Non-pigmented ciliary epithelial cell (primary cell): Measurements from ENCODE around the gene SSH3.
"Not testable (repeated sequence)": the region's sequence is repeated elsewhere in the genome, so short reads cannot be mapped to it uniquely, and the experiment has no call there.

Source experiments
- DNase-seq: peaks from one replicate; pipeline ENCODE4 v3.0.0-alpha.2; 2010; ENCODE audit warnings: low read depth

The SSH3 gene, protein sequence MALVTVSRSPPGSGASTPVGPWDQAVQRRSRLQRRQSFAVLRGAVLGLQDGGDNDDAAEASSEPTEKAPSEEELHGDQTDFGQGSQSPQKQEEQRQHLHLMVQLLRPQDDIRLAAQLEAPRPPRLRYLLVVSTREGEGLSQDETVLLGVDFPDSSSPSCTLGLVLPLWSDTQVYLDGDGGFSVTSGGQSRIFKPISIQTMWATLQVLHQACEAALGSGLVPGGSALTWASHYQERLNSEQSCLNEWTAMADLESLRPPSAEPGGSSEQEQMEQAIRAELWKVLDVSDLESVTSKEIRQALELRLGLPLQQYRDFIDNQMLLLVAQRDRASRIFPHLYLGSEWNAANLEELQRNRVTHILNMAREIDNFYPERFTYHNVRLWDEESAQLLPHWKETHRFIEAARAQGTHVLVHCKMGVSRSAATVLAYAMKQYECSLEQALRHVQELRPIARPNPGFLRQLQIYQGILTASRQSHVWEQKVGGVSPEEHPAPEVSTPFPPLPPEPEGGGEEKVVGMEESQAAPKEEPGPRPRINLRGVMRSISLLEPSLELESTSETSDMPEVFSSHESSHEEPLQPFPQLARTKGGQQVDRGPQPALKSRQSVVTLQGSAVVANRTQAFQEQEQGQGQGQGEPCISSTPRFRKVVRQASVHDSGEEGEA

GRCh38 chr11:67303132-67303834, at the start of gene SSH3:
TSS of gene SSH3 (plus strand) at chr11:67303530. CDS start at chr11:67303626, 96 bp downstream.
- DNase-seq = no peak

GRCh38 chr11:67253872-67254624, 49.3 kb upstream of the SSH3 start:
- no peak for DNase-seq

DNA sequence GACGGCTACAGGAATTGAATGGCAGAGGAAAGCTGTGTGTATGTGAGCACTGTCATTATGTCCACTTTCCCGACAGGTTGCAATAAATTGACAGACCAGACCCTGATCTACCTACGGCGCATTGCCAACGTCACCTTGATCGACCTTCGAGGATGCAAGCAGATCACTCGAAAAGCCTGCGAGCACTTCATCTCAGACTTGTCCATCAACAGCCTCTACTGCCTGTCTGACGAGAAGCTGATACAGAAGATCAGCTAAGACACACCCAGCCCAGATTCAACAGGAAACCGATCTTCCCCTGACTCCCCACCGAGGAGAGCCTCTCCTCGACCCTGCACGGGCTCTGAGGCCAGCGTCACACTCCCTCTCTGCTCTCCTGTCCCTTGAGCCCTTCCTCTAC, 48.5 kb upstream of the SSH3 start:
- no peak for DNase-seq

- no peak for DNase-seq
Measured at GRCh38 chr11:67255353-67255752, 48.0 kb upstream of the SSH3 start.

DNA sequence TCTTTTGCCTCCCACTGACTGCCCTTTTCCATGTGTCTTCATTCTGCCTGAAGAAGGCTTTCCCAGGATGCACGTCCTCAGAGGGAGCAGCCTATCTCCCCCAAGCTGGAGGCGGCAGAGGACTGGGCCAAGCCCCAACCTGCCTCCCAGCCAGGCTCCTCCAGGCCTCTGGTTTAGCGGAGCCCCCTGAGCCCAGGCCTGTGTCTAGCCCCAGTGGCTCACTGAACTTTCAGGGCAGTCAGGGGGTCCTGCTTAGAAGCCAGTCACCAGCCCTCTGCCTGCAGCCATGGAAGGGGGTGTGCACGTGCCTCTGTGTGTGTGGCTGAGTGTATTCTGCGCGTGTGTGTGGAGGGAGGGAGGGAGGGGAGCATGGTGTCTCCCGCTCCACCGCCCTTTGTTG, 47.5 kb upstream of the SSH3 start:
- DNase-seq = no peak

DNA sequence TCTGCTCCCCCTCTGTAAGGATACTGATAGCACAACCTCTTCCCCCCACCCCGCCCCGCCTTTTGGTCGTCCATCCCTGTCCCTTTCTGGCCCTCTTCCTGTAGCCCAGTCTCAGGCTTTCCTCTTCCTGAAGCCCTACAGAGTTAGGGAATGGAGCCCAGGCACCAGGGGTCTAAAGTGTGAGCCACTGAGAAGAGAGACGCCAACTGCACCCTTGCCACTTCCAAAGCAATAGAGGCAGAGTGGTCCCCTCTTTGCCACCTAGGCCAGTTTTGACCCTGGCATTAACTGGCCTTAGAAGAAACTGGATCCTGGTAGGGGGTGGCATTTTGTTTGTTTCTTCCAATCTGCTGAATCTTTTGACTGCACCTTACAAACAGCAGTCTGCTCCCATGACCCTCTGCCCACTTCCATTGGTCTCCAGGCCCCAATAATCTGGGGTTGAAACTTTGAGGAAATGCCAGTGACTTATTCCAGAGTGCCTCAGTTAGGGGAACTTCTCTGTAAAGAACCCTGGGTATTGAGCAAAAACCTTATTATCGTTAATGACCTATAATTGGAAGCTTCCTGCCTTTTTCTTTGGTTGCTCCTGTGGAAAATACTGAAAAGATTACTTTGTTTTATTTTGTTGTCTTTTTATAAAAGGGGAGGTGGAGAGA, 46.7 kb upstream of the SSH3 start:
- no peak for DNase-seq

- no peak for DNase-seq
Measured at GRCh38 chr11:67260406-67260805, 42.9 kb upstream of the SSH3 start.

DNA sequence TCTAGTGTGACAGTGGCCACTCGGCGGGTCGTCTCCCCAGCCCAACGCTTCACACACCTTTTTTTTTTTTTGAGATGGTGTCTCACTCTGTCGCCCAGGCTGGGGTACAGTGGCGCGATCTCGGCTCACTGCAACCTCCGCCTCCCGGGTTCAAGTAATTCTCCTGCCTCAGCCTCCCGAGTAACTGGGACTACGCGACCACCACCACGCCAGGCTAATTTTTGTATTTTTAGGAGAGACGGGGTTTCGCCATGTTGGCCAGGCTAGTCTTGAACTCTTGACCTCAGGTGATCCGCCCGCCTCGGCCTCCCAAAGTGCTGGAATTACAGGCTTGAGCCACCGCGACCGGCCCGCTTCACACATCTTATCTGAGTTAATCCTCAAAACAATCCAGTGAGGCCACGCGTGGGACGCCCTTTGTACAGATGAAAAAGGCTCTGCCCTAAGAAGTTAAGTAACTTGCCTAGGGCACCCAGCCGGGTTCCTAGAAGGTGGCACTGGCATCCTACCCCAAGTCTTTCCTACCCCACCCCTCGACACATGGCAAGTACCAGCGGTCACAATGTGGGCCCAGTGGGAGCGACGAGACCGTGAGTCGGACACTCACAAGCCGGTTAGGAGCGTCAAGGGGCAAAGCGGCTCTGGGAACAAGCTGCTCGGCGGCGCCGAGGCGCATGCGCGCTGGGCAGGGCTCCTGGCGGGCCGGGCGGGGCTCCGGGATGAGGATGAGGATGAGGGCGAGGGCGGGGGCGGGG, 42.3 kb upstream of the SSH3 start:
- not testable (repeated sequence) for DNase-seq

- no peak for DNase-seq
Measured at GRCh38 chr11:67261640-67261945, 41.7 kb upstream of the SSH3 start.

GRCh38 chr11:67261946-67262681, 41.2 kb upstream of the SSH3 start:
- no peak for DNase-seq

DNA sequence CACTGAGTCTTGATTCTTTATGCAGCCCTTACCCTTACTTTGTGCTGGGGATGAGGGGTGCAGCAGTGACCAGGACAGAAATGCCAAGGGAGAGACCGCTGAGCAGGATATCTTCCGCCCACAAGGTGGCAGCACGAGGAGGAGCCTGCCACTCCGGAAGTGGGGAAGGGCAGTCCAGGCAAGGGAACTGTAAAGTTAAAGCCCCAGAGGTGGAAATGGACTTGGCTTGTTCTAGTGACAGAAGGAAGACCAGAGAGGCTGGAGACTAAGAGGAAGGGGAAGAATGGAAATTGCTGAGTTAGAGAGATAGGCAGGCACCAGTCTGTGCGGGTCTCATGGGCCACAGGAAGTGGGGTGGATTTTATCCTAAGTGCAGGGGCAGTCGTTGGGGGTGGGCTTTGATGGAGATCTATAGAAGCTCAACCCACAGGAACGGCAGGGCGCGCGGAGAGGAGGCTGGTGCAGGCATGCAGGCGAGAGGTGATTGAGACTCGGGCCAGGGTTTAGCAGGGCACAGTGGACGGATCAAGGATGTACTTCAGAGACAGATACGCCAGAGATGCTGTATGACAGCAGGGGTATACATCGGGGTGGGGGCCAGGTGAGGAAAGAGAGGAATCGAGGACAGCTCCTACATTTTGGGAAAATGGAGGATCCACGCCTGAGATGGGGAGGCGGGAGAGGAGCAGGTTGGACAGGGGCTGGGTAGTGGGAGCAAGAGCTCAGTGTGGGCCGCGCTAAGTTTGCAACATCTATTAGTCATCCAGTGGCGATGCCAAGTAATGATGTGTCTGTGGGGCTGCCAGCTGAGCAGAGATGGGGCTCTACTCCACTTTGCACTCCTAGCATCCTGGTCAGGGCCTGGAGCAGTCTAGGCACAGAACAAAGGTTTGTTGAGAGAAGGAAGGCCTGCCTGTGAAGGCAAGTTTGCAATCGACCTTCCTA, 40.3 kb upstream of the SSH3 start:
- no peak for DNase-seq

- no peak for DNase-seq
Measured at GRCh38 chr11:67264260-67264659, 39.1 kb upstream of the SSH3 start.

GRCh38 chr11:67264877-67265632, 38.3 kb upstream of the SSH3 start:
- DNase-seq = no peak

DNA sequence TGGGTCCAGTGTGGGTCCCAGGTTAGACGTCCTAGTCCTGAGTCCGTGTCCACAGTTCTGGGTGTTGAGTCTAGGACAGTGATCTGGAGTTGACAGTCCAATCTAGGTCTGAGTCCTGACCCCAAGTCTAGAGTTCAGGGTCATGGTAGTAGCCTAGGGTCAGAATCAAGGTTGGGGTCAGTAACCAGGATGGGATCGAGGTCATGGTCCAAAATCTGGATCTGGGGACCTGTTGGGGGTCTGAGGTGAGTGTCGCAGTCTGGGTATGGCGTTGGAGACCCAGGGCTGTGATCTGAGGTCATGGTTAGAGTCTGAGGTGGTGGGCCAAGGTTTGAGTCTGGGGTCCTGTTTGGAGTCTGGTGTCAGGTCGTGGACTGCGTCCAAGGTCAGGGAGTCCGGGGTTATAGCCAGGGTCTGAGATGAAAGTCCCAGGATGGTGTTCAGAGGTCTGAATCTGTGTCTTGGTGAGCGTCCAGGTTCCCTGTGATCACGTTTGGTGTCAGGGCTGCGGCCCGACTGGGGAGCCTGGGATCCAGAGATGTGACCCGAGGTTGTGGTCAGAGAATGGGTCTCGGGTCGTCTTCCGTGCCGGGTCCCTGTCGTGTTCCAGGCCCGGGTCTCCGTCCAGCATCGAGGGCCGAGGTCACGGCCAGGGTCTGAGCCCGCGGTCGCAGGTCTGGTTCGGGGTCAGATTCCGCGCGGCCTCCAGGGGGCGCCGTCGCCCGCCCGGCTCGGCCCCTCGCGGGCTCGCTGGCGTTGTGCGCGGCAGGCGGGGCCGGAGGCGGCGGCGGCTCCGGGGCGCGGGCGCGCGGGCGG, 37.5 kb upstream of the SSH3 start:
- DNase-seq = no peak

- no peak for DNase-seq
Measured at GRCh38 chr11:67266449-67267187, 36.7 kb upstream of the SSH3 start, which contains the start of gene GRK2. TSS of gene GRK2 (plus strand) at chr11:67266473. CDS start at chr11:67266700, 227 bp downstream.

- no peak for DNase-seq
Measured at GRCh38 chr11:67267188-67268080, 35.9 kb upstream of the SSH3 start.
